ENCODE results near the gene ITGAL.
"Not testable (repeated sequence)": the region's sequence is repeated elsewhere in the genome, so short reads cannot be mapped to it uniquely, and the experiment has no call there.

The ITGAL gene

DNA sequence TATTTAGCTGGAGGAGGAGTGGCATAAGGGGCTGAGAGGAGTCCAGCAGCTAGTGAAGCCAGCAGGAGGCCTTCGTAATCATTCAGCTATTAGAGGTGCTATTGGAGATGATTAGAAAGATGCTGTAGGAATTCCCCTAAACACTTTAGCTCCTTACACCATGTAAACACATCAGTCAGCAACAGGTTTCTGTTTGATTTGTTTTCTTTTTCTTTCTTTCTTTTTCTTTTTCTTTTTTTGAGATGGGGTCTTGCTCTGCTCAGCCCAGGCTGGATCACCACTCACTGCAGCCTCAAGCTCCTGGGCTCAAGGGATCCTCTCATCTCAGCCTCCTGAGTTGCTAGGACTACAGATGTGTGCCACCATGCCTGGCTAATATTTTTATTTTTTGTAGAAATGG lies 16.2 kb upstream of the ITGAL start:
- POLR2A ChIA-PET: interaction anchor here (1.1 to 2.7 kb wide), 5 partner anchors 10 to 102 kb away, joined by 4 to 9 read pairs (median 4); partner anchors contain the start of gene DCTPP1
- DNase-seq (ENCODE audit: extremely low spot score): no peak
- CTCF ChIA-PET: interaction anchor here (0.8 to 1.1 kb wide), 2 partner anchors 46 to 727 kb away, joined by 3 read pairs; no protein-coding TSS in a partner anchor

DNA sequence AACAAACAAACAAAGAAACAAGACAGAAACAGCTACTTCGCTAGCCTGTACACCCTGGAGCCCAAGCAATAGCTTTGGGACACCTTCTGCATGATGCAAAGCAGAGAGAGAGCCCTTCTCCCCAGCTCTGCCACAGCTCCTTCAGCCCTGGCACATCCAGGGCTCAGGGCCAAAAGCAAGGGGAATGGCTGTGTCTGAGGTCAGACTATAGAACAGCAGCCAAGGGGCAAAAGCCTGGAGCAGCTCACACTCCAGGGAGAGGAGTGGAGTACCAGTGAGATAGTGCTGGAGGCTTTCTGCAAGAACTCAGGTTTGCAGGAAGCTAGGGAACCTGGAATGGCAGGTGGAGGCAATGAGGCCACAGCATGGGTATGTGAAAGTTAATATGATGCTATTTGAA lies 15.3 kb upstream of the ITGAL start:
- CTCF ChIA-PET: interaction anchor here (0.6 to 1.1 kb wide), 3 partner anchors 34 to 100 kb away, joined by 3 to 4 read pairs (median 3); no protein-coding TSS in a partner anchor
- POLR2A ChIA-PET: interaction anchor here (0.6 to 2.7 kb wide), 10 partner anchors 9 to 389 kb away, joined by 3 to 9 read pairs (median 4); partner anchors contain the start of genes DCTPP1 and ZNF747
- TF ChIP-seq FOXM1 (IDR thresholded peaks at IDR 0.05; ENCODE audit: borderline replicate concordance) (no peak), NFRKB (IDR thresholded peaks at IDR 0.05) (no peak)
- no peak for DNase-seq (ENCODE audit: extremely low spot score)

More for the DNA sequence above, 16.2 kb upstream of the ITGAL start:
- TF ChIP-seq, protein P1, sequence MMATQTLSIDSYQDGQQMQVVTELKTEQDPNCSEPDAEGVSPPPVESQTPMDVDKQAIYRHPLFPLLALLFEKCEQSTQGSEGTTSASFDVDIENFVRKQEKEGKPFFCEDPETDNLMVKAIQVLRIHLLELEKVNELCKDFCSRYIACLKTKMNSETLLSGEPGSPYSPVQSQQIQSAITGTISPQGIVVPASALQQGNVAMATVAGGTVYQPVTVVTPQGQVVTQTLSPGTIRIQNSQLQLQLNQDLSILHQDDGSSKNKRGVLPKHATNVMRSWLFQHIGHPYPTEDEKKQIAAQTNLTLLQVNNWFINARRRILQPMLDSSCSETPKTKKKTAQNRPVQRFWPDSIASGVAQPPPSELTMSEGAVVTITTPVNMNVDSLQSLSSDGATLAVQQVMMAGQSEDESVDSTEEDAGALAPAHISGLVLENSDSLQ (IDR thresholded peaks at IDR 0.05): no peak
- TF ChIP-seq FOXK2 (IDR thresholded peaks at IDR 0.05) (no peak), CTBP1 (IDR thresholded peaks at IDR 0.05; ENCODE audit: borderline replicate concordance) (no peak), FOXA1 (IDR thresholded peaks at IDR 0.05) (no peak), NFRKB (IDR thresholded peaks at IDR 0.05) (no peak), LEF1 (IDR thresholded peaks at IDR 0.05; ENCODE audit: borderline replicate concordance) (no peak), FOXM1 (IDR thresholded peaks at IDR 0.05; ENCODE audit: borderline replicate concordance) (no peak), ELF4 (IDR thresholded peaks at IDR 0.05) (no peak), HDGF (IDR thresholded peaks at IDR 0.05; ENCODE audit: borderline replicate concordance) (no peak), ZNF384 (IDR thresholded peaks at IDR 0.05) (no peak), SUZ12 (IDR thresholded peaks at IDR 0.05) (no peak), TARDBP (IDR thresholded peaks at IDR 0.05) (no peak), ARNT (IDR thresholded peaks at IDR 0.05) (no peak), BHLHE40 (IDR thresholded peaks at IDR 0.05; ENCODE audit: borderline replicate concordance) (no peak), SP1 (IDR thresholded peaks at IDR 0.05) (no peak), L3MBTL2 (conservative IDR thresholded peaks at IDR 0.05) (no peak)

DNA sequence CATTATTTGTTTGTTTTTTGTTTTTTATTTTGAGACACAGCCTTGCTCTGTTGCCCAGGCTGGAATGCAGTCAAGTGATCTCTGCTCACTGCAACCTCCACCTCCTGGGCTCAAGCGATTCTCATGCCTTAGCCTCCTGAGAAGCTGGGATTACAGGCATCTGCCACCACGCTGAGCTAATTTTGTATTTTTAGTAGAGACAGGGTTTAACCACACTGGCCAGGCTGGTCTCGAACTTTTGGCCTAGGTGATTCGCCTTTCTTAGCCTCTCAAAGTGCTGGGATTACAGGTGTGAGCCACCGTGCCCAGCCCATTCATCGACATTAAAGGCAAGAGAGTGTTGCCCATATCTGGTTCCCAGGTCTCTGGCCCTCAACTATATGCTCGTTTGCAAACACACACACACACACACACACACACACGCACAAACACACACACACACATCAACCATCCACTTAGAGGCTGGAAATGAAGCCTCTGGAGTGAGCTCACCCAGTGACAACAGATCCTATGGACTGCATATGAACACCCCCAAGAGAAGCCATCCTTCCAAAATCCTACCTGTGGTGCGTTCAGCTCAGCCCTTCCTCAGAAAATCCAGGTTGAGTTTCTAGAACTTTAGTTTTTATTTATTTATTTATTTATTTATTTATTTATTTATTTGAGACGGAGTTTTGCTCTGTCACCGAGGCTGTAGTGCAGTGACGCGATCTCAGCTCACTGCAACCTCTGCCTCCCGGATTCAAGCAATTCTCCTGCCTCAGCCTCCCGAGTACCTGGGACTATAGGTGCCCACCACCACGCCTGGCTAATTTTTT lies 14.6 kb upstream of the ITGAL start:
- ChIA-PET POLR2A (interaction anchor here (1.2 to 2.7 kb wide), 9 partner anchors 10 to 347 kb away, joined by 3 to 9 read pairs (median 4); partner anchors contain the start of genes DCTPP1 and ZNF747), CTCF (interaction anchor here (0.6 kb wide), 1 partner anchor 99 kb away, joined by 3 read pairs; no protein-coding TSS in a partner anchor)
- TF ChIP-seq SP1 (IDR thresholded peaks at IDR 0.05): no peak
- no peak for TF ChIP-seq L3MBTL2 (conservative IDR thresholded peaks at IDR 0.05)
- TF ChIP-seq TARDBP (IDR thresholded peaks at IDR 0.05): no peak
- no peak for TF ChIP-seq ELF4 (IDR thresholded peaks at IDR 0.05)
- no peak for TF ChIP-seq HDGF (IDR thresholded peaks at IDR 0.05; ENCODE audit: borderline replicate concordance)
- no peak for TF ChIP-seq FOXM1 (IDR thresholded peaks at IDR 0.05; ENCODE audit: borderline replicate concordance)
- no peak for TF ChIP-seq ARNT (IDR thresholded peaks at IDR 0.05)
- TF ChIP-seq, protein P1 (IDR thresholded peaks at IDR 0.05): no peak
- TF ChIP-seq NFRKB (IDR thresholded peaks at IDR 0.05): no peak
- TF ChIP-seq FOXK2 (IDR thresholded peaks at IDR 0.05): no peak
- TF ChIP-seq SUZ12 (IDR thresholded peaks at IDR 0.05): no peak
- TF ChIP-seq CTBP1 (IDR thresholded peaks at IDR 0.05; ENCODE audit: borderline replicate concordance): no peak
- TF ChIP-seq FOXA1 (IDR thresholded peaks at IDR 0.05): no peak
- TF ChIP-seq ZNF384 (IDR thresholded peaks at IDR 0.05): no peak
- TF ChIP-seq BHLHE40 (IDR thresholded peaks at IDR 0.05; ENCODE audit: borderline replicate concordance): no peak
- DNase-seq (ENCODE audit: extremely low spot score): no peak

DNA sequence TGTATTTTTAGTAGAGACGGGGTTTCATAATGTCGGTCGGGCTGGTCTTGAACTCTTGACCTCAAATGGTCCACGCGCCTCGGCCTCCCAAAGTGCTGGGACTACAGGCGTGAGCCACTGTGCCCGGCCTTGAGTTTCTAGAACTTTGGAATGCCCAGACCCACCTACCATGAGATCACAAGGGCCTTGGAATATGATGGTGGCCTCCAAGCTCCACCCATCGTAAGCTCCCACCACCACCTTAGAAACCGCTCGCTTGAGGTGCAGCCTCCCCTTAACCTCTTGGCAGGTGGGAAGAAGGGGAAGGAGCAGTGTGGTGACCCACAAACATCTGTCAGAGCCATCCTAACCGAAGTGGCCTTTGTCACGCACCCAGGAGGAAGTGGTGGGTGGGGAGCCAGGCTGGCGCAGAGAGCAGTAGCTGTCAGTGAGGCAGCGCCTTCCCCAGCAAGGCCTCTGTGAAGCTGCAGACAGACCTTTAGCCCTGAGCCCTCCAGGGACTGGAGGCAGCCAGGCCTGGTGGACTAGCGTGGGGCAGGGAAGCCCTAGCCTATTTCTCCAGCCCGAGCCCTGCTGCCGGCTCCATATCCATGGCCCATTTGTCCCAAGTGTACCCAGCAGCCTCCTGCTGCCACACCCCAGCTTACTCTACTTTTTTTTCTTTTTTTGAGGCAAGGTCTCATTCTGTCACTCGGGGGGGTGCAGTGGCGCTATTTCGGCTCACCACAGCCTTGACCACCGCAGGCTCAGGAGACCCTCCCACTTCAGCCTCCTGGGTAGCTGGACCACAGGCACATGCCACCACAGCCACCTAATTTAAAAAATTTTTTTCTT lies 13.8 kb upstream of the ITGAL start:
- ChIA-PET CTCF (interaction anchor here (1.0 kb wide), 1 partner anchor 157 kb away, joined by 3 read pairs; no protein-coding TSS in a partner anchor), POLR2A (interaction anchor here (1.2 kb wide), 1 partner anchor 68 kb away, joined by 3 read pairs; no protein-coding TSS in a partner anchor)
- DNase-seq (ENCODE audit: extremely low spot score): no peak
- TF ChIP-seq TARDBP (IDR thresholded peaks at IDR 0.05) (no peak), ELF4 (IDR thresholded peaks at IDR 0.05) (no peak), FOXA1 (IDR thresholded peaks at IDR 0.05) (no peak), FOXK2 (IDR thresholded peaks at IDR 0.05) (no peak), ARNT (IDR thresholded peaks at IDR 0.05) (no peak), HDGF (IDR thresholded peaks at IDR 0.05; ENCODE audit: borderline replicate concordance) (no peak), L3MBTL2 (conservative IDR thresholded peaks at IDR 0.05) (no peak), FOXM1 (IDR thresholded peaks at IDR 0.05; ENCODE audit: borderline replicate concordance) (no peak), SP1 (IDR thresholded peaks at IDR 0.05) (no peak)
- TF ChIP-seq, protein P1 (IDR thresholded peaks at IDR 0.05): no peak

DNA sequence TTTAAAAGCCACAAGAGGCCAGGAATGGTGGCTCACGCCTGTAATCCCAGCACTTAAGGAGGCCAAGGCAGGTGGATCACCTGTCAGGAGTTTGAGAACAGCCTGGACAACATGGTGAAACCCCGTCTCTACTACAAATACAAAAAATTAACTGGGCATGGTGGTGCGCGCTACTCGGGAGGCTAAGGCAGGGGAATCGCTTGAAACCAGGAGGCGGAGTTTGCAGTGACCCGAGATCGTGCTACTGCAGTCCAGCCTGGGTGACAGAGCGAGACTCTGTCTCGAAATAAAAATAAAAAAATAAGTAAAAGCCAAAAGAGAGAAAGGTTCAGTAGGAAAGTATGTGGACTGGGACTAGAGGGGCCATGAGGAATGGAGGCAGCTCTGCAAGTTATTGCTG lies 13.1 kb upstream of the ITGAL start:
- CTCF ChIA-PET: interaction anchor here (1.0 kb wide), 1 partner anchor 156 kb away, joined by 3 read pairs; no protein-coding TSS in a partner anchor
- TF ChIP-seq CTBP1 (IDR thresholded peaks at IDR 0.05; ENCODE audit: borderline replicate concordance) (no peak), TARDBP (IDR thresholded peaks at IDR 0.05) (no peak), HDGF (IDR thresholded peaks at IDR 0.05; ENCODE audit: borderline replicate concordance) (no peak), NFRKB (IDR thresholded peaks at IDR 0.05) (no peak), ARNT (IDR thresholded peaks at IDR 0.05) (no peak), ZNF384 (IDR thresholded peaks at IDR 0.05) (no peak), LEF1 (IDR thresholded peaks at IDR 0.05; ENCODE audit: borderline replicate concordance) (no peak), FOXK2 (IDR thresholded peaks at IDR 0.05) (no peak), ELF4 (IDR thresholded peaks at IDR 0.05) (no peak), FOXM1 (IDR thresholded peaks at IDR 0.05; ENCODE audit: borderline replicate concordance) (no peak), SP1 (IDR thresholded peaks at IDR 0.05) (no peak), BHLHE40 (IDR thresholded peaks at IDR 0.05; ENCODE audit: borderline replicate concordance) (no peak), L3MBTL2 (conservative IDR thresholded peaks at IDR 0.05) (no peak)
- POLR2A ChIA-PET: no interaction called here
- no peak for DNase-seq (ENCODE audit: extremely low spot score)

DNA sequence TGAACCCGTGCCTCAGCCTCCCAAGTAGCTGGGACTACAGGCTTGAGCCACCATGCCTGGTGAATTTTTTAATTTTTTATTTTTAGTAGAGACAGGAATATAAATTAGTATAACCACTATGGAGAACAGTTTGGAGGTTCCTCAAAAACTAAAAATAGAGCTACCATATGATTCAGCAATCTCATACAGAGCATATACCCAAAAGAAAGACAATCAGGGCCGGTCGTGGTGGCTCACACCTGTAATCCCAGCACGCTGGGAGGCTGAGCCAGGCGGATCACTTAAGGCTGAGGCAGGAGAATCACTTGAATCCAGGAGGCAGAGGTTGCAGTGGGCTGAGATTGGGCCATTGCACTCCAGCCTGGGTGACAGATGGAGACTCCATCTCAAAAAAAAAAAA lies 11.1 kb upstream of the ITGAL start:
- CTCF ChIA-PET: interaction anchor here (1.1 kb wide), 1 partner anchor 11 kb away, joined by 3 read pairs; no protein-coding TSS in a partner anchor

More for the DNA sequence above, 11.1 kb upstream of the ITGAL start:
- not testable (repeated sequence) for DNase-seq (ENCODE audit: extremely low spot score)
- POLR2A ChIA-PET: interaction anchor here (1.6 kb wide), 1 partner anchor 64 kb away, joined by 4 read pairs; no protein-coding TSS in a partner anchor
